ENCODE measurements around the gene ENO4.
A peak's percentile ranks its signal among the peaks of the same experiment; 100 is the strongest.

The ENO4 gene

GRCh38 chr10:116829711-116830110 is 19.6 kb upstream of the ENO4 start:
- no peak for DNase-seq (ENCODE audit: low spot score)

GRCh38 chr10:116831086-116831485 is 18.2 kb upstream of the ENO4 start:
- no peak for DNase-seq (ENCODE audit: low spot score)

- DNase-seq (ENCODE audit: low spot score): no peak
Measured at GRCh38 chr10:116831790-116832189, 17.5 kb upstream of the ENO4 start.

- no peak for DNase-seq (ENCODE audit: low spot score)
Measured at GRCh38 chr10:116833986-116834985, 15.0 kb upstream of the ENO4 start.

GRCh38 chr10:116835658-116836057 is 13.6 kb upstream of the ENO4 start:
- DNase-seq (ENCODE audit: low spot score): no peak

GRCh38 chr10:116836083-116836482 is 13.2 kb upstream of the ENO4 start:
- DNase-seq (ENCODE audit: low spot score): no peak

GRCh38 chr10:116836902-116837523 is 12.3 kb upstream of the ENO4 start:
- DNase-seq (ENCODE audit: low spot score): no peak

- DNase-seq (ENCODE audit: low spot score): peak; percentile 7
Measured at GRCh38 chr10:116838143-116838725, 11.1 kb upstream of the ENO4 start.

GRCh38 chr10:116840389-116841075 is 8.8 kb upstream of the ENO4 start:
- no peak for DNase-seq (ENCODE audit: low spot score)

GRCh38 chr10:116845823-116846222 is 3.5 kb upstream of the ENO4 start:
- no peak for DNase-seq (ENCODE audit: low spot score)

- DNase-seq (ENCODE audit: low spot score): no peak
Measured at GRCh38 chr10:116848032-116848943, 1.0 kb upstream of the ENO4 start.

GRCh38 chr10:116848944-116849247 is 403 bp upstream of the ENO4 start:
- no peak for DNase-seq (ENCODE audit: low spot score)

- DNase-seq (ENCODE audit: low spot score): no peak
Measured at GRCh38 chr10:116850058-116850611, 836 bp downstream of the ENO4 start.

GRCh38 chr10:116852246-116852645 is 2.9 kb downstream of the ENO4 start:
- no peak for DNase-seq (ENCODE audit: low spot score)

- no peak for DNase-seq (ENCODE audit: low spot score)
Measured at GRCh38 chr10:116853287-116853686, 4.0 kb downstream of the ENO4 start.

- no peak for DNase-seq (ENCODE audit: low spot score)
Measured at GRCh38 chr10:116853701-116854100, 4.4 kb downstream of the ENO4 start.

- DNase-seq (ENCODE audit: low spot score): no peak
Measured at GRCh38 chr10:116857156-116857555, 7.9 kb downstream of the ENO4 start.

GRCh38 chr10:116861796-116862195 is 12.5 kb downstream of the ENO4 start:
- DNase-seq (ENCODE audit: low spot score): no peak

- DNase-seq (ENCODE audit: low spot score): no peak
Measured at GRCh38 chr10:116864436-116864835, 15.1 kb downstream of the ENO4 start.

- no peak for DNase-seq (ENCODE audit: low spot score)
Measured at GRCh38 chr10:116866066-116866465, 16.8 kb downstream of the ENO4 start.

GRCh38 chr10:116866987-116867595 is 17.8 kb downstream of the ENO4 start:
- no peak for DNase-seq (ENCODE audit: low spot score)
